Stimulated activated CD8-positive, alpha-beta memory T cell treated with anti-CD3 and anti-CD28 coated beads, Interleukin-12 subunit alpha, Interleukin-12 subunit beta, amount 100 ng/mL, for 1 hour (primary cell): Measurements from ENCODE around the gene GNB5.
"Not testable (repeated sequence)": the region's sequence is repeated elsewhere in the genome, so short reads cannot be mapped to it uniquely, and the experiment has no call there.

Experiments
- DNase-seq: peaks from one replicate; pipeline ENCODE4 v3.0.0-alpha.2; 2020; ENCODE audit warnings: low read depth

GNB5 gene

GRCh38 chr15:52191207-52191606 lies at the start of gene GNB5:
TSS of gene GNB5 (minus strand) at chr15:52191392. CDS start at chr15:52184676, 6,716 bp downstream.
- DNase-seq = no peak

DNA sequence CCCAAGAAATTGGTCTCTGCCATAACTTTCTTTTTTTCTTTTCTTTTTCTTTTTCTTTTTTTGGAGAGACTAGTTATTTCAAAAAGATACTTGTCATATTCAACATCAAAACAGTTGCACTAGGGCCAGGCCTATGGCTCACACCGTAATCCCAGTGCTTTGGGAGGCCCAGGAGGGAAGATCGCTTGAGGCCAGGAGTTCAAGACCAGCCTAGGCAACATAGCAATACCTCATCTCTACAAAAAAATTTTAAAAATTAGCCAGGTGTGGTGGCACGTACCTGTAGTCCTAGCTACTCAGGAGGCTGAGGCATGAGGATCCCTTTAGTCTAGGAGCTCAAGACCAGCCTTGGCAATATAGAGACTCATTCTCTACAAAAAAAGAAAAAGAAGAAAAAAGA lies 49.0 kb upstream of the GNB5 start:
- no peak for DNase-seq

GRCh38 chr15:52238989-52239525 lies 47.9 kb upstream of the GNB5 start:
- not testable (repeated sequence) for DNase-seq

GRCh38 chr15:52238149-52238548 lies 47.0 kb upstream of the GNB5 start:
- DNase-seq = no peak

DNA sequence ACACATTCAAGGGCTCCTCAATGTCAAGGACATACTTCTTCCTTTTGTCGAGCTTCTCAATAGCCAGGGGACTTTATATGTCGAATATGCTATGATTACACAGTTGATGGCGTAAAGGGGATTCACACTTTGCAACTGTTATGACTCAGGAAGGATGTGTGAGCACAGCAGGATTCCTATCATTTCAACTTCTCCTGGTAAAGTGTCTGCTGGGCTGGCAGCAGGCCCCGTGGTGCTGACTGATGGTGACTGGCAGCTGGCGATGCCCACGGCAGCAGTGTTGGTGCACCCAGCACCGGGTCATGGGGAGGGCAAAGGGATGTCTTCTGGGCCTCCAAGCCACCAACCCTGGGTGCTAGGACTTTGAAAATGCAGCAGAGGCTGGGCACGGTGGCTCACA lies 44.8 kb upstream of the GNB5 start:
- no peak for DNase-seq

DNA sequence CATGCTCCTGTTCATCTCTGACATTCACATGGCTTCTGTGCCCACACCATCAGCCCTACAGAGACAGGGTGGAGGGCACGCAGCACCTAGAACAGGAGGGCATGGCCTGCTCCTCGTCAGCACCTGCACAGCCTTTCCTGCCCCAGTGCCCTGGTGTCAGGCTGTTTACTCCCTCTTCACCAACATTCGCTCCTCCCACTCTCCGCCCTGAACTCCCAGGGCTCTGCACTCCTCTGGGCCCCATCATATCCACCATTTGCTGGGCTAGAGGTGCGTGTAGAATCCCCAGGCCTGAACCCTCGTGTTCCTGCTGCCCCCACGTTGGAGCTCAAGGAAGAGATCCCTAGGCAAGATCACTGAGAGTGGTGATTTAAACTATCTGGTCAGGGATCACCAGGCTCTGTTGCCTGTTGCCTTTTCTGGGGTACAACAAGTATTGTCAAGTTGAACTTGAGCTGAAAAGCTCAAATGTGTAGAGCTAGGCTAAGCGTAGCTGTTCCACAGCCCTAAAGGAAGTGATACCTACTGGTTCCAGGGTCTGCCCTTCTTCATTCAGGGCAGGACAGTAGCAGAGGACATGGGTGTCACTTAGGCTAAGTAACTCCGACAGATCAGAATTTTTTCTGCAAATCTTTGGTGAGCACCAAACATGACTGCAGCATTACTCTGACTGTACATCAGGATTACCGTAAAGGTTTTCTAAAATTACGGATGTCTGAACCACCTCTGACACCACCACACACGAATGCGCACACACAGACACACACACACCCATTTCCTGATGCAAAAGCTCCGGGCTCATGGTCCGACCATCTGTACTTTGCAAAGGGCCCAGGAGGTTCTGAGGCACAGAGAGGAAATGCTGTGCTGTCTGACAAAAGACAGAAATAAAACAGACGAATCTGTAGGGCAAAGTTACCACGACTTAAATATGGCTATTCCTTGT lies 43.7 kb upstream of the GNB5 start:
- no peak for DNase-seq

GRCh38 chr15:52233405-52233804 lies 42.2 kb upstream of the GNB5 start:
- DNase-seq = no peak

DNA sequence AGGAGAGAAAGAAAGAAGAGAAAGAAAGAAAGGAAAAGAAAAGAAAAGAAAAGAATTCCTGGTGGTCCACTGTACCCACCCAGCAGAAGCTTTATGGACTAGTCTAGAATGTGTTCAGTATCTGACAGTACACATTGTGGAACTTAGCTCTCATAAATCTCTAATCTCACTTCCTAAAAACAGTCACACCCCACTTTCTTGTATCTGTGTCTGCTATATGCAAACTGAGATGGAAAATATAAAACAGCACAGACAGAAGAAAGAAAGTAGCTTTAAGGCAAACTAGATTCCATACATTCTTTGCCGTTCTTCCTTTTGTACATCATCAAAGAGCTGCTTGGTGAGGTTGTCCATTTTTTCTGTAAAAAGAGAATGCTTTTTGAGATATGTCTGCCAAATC lies 41.1 kb upstream of the GNB5 start:
- no peak for DNase-seq

DNA sequence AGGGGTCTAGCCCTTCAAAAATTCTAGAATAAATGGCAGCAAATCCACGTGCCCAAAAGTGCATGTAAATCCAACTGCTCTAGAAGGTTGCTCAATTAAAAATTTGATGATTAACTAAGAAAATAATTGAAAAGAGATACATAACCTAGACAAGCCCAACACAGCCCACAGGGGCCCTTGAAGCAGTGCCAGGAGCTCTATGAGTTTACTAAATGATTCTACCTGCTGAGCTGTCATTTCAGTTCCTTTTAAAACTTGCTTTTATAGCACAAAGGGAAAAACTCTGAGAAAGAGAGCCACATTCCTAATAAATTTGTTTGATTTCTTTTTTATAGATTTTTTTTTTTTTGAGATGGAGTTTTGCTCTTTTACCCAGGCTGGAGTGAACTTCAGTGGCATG lies 38.9 kb upstream of the GNB5 start:
- no peak for DNase-seq

DNA sequence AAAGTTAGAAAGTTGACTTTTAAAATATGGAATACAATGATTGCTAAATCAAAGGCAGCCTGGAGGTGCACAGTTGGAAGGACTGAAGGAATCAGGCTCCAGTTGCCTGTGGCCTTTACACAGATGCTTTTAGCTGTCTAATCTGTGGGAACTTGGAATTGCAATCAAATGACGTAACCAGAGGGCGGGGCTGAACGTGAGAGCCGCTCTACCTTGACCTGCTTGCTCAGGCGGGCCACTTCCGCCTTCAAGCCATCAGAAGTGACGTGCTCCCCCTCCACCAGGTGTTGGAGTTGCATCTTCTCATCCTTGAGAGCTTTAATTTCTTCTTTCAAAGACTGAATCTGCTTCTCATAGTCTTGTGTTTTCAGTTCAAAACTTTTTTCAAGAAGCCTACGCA lies 37.7 kb upstream of the GNB5 start:
- no peak for DNase-seq

DNA sequence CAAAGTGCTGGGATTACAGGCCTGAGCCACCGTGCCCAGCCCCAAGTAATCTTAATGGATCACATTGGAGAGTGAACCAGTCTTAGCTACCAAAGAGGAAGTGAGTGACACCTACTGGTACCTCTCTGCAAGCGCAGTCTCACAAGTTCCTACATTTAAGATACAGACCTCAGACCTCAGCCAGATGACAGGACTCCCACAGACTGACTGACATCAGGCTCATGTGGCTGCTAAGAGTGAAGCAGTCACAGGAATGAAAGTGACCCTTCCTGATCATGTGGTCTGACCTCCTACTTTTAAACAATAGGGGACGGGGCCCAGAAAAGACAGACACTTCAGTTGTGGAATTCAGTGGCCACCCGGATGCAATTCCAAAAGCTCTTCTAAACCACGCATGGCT lies 36.3 kb upstream of the GNB5 start:
- DNase-seq = peak; percentile 29

- DNase-seq = no peak
Observed at GRCh38 chr15:52225230-52225629, 34.0 kb upstream of the GNB5 start.

DNA sequence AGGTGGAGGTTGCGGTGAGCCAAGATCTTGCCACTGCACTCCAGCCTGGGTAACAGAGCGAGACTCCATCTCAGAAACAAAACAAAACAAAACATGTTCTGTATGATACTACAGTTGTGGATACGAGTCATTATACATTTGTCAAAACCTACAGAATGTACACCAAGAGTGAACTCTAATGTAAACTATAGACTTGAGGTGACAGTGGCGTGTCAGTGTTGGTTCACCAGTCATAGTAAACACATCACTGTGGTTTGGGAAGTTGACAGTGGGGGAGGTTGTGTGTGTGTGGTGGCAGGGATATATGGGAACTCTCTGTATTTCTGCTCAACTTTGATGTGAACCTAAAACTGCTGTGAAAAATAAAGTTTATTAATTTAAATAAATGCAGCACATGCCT lies 33.0 kb upstream of the GNB5 start:
- DNase-seq = no peak

GRCh38 chr15:52221730-52222129 lies 30.5 kb upstream of the GNB5 start:
- no peak for DNase-seq

DNA sequence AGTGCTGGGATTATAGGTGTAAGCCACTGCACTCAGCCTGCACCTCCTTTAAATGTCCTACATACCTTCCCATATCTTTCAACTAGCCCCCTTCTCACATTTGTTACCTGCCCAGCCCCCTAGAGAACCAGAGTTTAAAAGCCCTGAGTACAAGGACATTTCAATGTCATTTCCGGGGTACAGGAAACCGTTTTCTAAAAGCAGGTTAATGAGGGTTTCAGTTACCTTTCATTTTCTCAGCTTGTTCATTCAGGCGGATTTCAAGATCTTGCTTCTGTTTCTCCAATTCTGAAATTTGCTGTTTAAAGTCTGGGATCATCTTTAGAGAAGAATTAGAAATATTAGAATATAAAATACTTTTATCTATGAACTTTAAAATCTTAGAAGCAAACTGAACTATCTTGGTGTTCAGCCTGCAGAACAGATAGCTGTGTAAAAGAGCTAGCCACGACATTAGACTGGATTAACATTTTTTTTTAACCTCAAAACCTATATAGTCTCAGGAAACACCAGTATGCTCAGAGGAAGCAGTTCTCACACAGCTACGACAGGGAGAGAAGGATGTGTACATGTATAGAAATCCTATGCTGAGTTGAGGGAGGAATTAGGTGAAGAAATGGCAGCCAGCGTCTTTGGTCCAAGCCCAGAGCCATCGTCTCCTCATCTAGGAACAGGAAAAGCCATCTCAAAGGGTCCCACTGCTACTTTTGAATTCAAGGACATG lies 29.9 kb upstream of the GNB5 start:
- no peak for DNase-seq

GRCh38 chr15:52220251-52220650 lies 29.1 kb upstream of the GNB5 start:
- DNase-seq = no peak

DNA sequence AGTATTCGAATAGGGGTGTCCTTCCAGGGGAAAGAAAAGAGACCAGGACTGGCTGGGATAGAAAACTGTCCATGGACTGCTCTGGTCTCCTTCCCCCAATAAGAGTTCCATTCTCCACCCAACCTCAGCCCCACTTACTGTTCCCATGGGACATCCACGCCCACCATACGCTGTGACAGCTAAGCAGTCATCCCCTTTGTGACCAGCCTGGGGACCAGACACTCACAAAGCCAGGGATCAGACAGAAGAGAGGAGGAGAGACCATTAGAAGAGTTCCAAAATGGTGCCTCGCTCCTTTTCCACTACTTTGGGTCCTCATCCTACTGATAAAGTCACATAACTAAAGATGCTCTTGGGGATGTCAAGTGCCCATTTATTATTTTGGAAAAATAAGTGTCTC lies 27.6 kb upstream of the GNB5 start:
- no peak for DNase-seq

GRCh38 chr15:52218371-52218770 lies 27.2 kb upstream of the GNB5 start:
- DNase-seq = no peak

DNA sequence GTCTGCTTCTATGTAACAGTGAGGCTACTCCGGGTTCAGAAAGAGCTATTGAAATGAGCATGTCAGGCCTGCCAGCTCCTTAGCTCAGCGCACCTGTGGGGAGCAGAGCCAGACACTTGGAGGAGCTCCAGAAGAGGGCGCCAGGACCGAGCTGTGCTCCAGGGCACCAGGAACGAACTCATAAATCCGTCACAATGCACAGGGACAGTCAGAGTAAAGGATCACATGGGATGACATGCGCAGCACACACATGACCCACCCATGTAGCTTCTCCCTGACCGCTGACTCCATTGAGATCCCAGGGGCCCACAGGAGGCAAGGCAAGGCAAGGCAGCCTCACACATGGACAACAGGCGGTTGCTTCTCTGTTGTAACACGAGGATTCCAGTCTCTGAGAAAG lies 26.0 kb upstream of the GNB5 start:
- DNase-seq = no peak

- no peak for DNase-seq
Observed at GRCh38 chr15:52214553-52214952, 23.4 kb upstream of the GNB5 start.

GRCh38 chr15:52213206-52213605 lies 22.0 kb upstream of the GNB5 start:
- DNase-seq = no peak

DNA sequence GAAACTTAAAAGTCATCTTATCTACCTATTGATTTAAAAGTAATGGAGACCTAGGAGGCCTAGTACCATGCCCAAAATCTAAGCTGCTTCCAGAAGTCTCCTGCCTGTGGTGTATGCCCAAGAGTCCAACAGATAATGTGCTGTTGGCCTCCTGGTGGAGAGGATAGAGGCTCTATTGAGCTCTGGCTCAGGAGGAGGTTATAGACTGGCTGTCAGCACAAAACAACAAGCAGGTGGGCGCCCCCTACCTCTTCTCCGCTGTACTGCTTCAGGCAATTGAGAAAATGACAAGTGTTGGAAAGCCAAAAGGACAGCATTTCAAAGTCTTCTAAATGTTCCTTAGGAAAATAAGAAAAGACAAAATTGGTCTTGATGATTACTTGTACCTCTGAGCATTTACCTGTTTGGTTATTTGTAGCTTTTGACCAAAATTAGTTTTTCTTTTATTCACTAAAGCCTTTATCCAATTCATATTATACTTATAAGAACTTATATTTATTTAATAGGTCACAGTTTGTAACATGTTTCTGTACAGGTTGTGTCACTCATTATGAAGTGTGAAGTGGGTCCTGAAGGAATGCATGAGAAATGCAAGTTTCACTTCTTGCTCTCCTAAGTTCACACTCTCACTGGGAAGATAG lies 17.2 kb upstream of the GNB5 start:
- DNase-seq = peak; percentile 62

DNA sequence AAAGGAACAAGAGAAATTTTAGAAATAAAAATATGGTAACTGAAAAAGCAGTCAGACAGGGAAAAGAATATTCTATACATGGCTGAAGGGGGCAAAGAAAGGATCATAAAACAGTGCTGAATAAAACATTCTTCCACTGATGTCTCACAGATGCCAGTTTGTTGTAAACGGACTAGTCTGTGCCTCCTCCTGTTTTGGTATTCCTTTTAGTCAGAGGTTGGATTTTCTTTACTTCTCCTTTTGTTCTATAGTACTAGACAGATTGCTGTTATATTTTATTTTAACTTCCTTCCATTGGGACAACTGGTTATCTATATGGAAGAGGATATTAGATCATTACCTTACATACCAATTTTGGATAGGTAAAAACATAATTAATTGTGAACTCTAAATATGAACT lies 16.0 kb upstream of the GNB5 start:
- no peak for DNase-seq
